B cell (primary cell): ENCODE measurements around the gene CC2D2A. TPM values are rescaled to one million over a fixed set of nuclear protein-coding genes. Genes with fewer than 3 reads are reported as not detected.

ENCODE experiments used
- ATAC-seq: fragments of 200-7000 bp; cut with Tn5 transposase; one replicate; pipeline ENCODE4 v1.10.0; 2021; ENCODE audit warnings: low read depth, mild to moderate bottlenecking, moderate number of reproducible peaks, moderate library complexity
- CTCF ChIA-PET: fragments of 350-600 bp; sonication (Branson Sonifier 250); formaldehyde crosslinking; loops from one replicate; lab custom pipeline; 2021; ENCODE audit warnings: antibody characterized with exemption, inconsistent platforms; lab: Charles Lee
- POLR2A ChIA-PET: fragments of 350-600 bp; sonication (Branson Sonifier 250); formaldehyde crosslinking; loops from one replicate; lab custom pipeline; 2021; ENCODE audit warnings: antibody characterized with exemption; lab: Charles Lee
- DNase-seq: peaks from one replicate; pipeline ENCODE4 v3.0.0; 2013
- H2AFZ ChIP-seq: 2 replicates; pipeline ENCODE4 v1.6.1; 2012; ENCODE audit warnings: mild to moderate bottlenecking, low read depth, low read length; ENCODE audit not compliant: insufficient read depth, poor library complexity, severe bottlenecking
- H3K27ac ChIP-seq, 2 donors: 1 replicate in 1 of 2; 2 replicates in 1 of 2; pipeline ENCODE4 v1.5.1; 2012 to 2013; ENCODE audit warnings: low read length in 2 of 2, mild to moderate bottlenecking in 2 of 2, moderate library complexity in 1 of 2
- H3K27me3 ChIP-seq, 4 experiments: fragments of 200-600 bp in 1 of 4; sonication (generic) in 1 of 4; replicated peaks in 1 of 4; 1 replicate in 2 of 4; 2 replicates in 2 of 4; pipeline versions ENCODE4 v1.6.1 to v1.7.0; 2013 to 2016; ENCODE audit warnings: low read length in 3 of 4, mild to moderate bottlenecking in 2 of 4, mixed read lengths in 1 of 4, moderate library complexity in 1 of 4; ENCODE audit not compliant: insufficient read depth in 4 of 4, control insufficient read depth in 3 of 4; ENCODE audit errors: control extremely low read depth in 1 of 4
- H3K36me3 ChIP-seq, 2 experiments: replicated peaks in 1 of 2; 1 replicate in 1 of 2; 2 replicates in 1 of 2; pipeline versions ENCODE4 v1.6.1 to v1.7.1; 2013; ENCODE audit warnings: low read length in 1 of 2; ENCODE audit not compliant: insufficient read depth in 2 of 2, control insufficient read depth in 1 of 2; ENCODE audit errors: control extremely low read depth in 1 of 2, extremely low read depth in 1 of 2
- H3K4me1 ChIP-seq, 2 donors: fragments of 200-600 bp in 1 of 2; sonication (generic) in 1 of 2; 1 replicate in 1 of 2; 2 replicates in 1 of 2; pipeline versions ENCODE4 v1.5.1 to v1.6.1; 2013 to 2017; ENCODE audit warnings: low read length in 2 of 2; ENCODE audit not compliant: control insufficient read depth in 2 of 2, insufficient read depth in 2 of 2
- H3K4me2 ChIP-seq: replicated peaks from 2 replicates; pipeline ENCODE3; 2012; ENCODE audit warnings: mild to moderate bottlenecking, low read depth, low read length; ENCODE audit not compliant: poor library complexity, severe bottlenecking
- H3K4me3 ChIP-seq, 5 experiments: fragments of 200-600 bp in 1 of 5; sonication (generic) in 1 of 5; 1 replicate in 3 of 5; 2 replicates in 2 of 5; pipeline versions ENCODE4 v1.5.1 to v1.7.0; 2011 to 2016; ENCODE audit warnings: low read length in 4 of 5, mild to moderate bottlenecking in 4 of 5, low read depth in 2 of 5, control low read depth in 1 of 5, moderate library complexity in 1 of 5; ENCODE audit not compliant: insufficient read depth in 1 of 5; ENCODE audit errors: control extremely low read depth in 1 of 5, extremely low read depth in 1 of 5
- H3K79me2 ChIP-seq: fragments of 200-600 bp; sonication (generic); one replicate; pipeline ENCODE4 v1.6.0; 2016; ENCODE audit warnings: low read length; ENCODE audit not compliant: control insufficient read depth, insufficient read depth
- H3K9ac ChIP-seq: fragments of 200-600 bp; sonication (generic); 2 replicates; pipeline ENCODE4 v1.6.1; 2017; ENCODE audit warnings: mild to moderate bottlenecking, low read length, moderate library complexity
- H3K9me3 ChIP-seq, 3 donors: one replicate each; pipeline versions ENCODE4 v1.6.1 to v1.7.1; 2013; ENCODE audit warnings: low read length in 2 of 3; ENCODE audit not compliant: control insufficient read depth in 2 of 3, insufficient read depth in 1 of 3; ENCODE audit errors: control extremely low read depth in 1 of 3
- H4K20me1 ChIP-seq: 2 replicates; pipeline ENCODE4 v1.6.0; 2012; ENCODE audit warnings: mild to moderate bottlenecking, low read length; ENCODE audit not compliant: insufficient read depth, control insufficient read depth, poor library complexity, severe bottlenecking
- H3K27ac Mint-ChIP-seq: one replicate; pipeline ENCODE4 v1.8.0; 2021; ENCODE audit warnings: mixed read lengths
- H3K27me3 Mint-ChIP-seq: one replicate; pipeline ENCODE4 v1.8.0; 2021; ENCODE audit warnings: mixed read lengths
- H3K4me1 Mint-ChIP-seq: one replicate; pipeline ENCODE4 v1.8.0; 2021; ENCODE audit warnings: mixed read lengths
- H3K4me3 Mint-ChIP-seq: one replicate; pipeline ENCODE4 v1.8.0; 2021; ENCODE audit warnings: mixed read lengths
- H3K9me3 Mint-ChIP-seq: one replicate; pipeline ENCODE4 v1.8.0; 2022; ENCODE audit warnings: mixed read lengths; ENCODE audit not compliant: insufficient read depth
- CTCF ChIP-seq: fragments of 200-600 bp; IDR thresholded peaks from one replicate; pipeline ENCODE4 v1.8.0; 2022; ENCODE audit warnings: antibody characterized with exemption, mild to moderate bottlenecking
- EZH2 ChIP-seq: IDR thresholded peaks from 2 replicates; pipeline ENCODE4 v1.6.1; 2012; ENCODE audit warnings: borderline replicate concordance, low read depth, mild to moderate bottlenecking, moderate library complexity, low read length; ENCODE audit not compliant: insufficient read depth, poor library complexity, severe bottlenecking
- WGBS: methylation state at CpG from one replicate; pipeline ENCODE4 v1.1.5; 2013; ENCODE audit warnings: missing lambda C conversion rate; ENCODE audit not compliant: insufficient coverage; 5-methylcytosine and 5-hydroxymethylcytosine counted together
- intact Hi-C: fragments of 100-400 bp; cut with micrococcal nuclease; formaldehyde crosslinking; loops from one replicate; pipeline ENCODE4 v1.10.0; 2022
- polyA plus RNA-seq: library from polyadenylated mRNA; depleted of rRNA; stranded (reverse); fragments of >200 nt; gene quantifications from 2 replicates; pipeline ENCODE4 v1.2.3, GENCODE V29; 2012
- total RNA-seq, 2 donors: library from RNA; stranded (reverse); fragments of 120-200 nt in 1 of 2; gene quantifications; 1 replicate in 1 of 2; 2 replicates in 1 of 2; pipeline versions ENCODE4 v1.2.3 to v1.2.4, GENCODE V29; 2013 to 2022

Gene CC2D2A
- total and polyA plus RNA-seq, 2 donors (not counting 1 experiment from before 2014, with no cell fraction given): not detected

GRCh38 chr4:15544248-15544729 is 74.6 kb downstream of the CC2D2A start:
- no peaks in the 10 kb centered on the region for H3K27me3 ChIP-seq
- intact Hi-C loops: no loop called here
- Mint-ChIP-seq H3K27me3 (no peaks in the 10 kb centered on the region), H3K27ac (no peak overlapping the region), H3K9me3 (no peaks in the 10 kb centered on the region), H3K4me1 (peaks cover 2% of the 10 kb centered on the region), H3K4me3 (no peak overlapping the region)
- no peak overlapping the region for H3K4me2 ChIP-seq
- DNase-seq (no peak), ATAC-seq (no peak)
- H3K4me1 ChIP-seq: peaks cover 3 to 4% of the 10 kb centered on the region in 2 donors
- H3K36me3 ChIP-seq: no peaks in the 10 kb centered on the region
- H4K20me1 ChIP-seq: no peaks in the 10 kb centered on the region
- H2AFZ ChIP-seq: no peak overlapping the region
- WGBS: no CpG with 5 or more reads among the region's 1 CpG
- H3K27ac ChIP-seq: no peak overlapping the region
- H3K79me2 ChIP-seq: no peaks in the 10 kb centered on the region
- no peak overlapping the region for H3K9ac ChIP-seq
- ChIA-PET CTCF (no interaction called here), POLR2A (no interaction called here)
- no peak overlapping the region for H3K4me3 ChIP-seq
- no peaks in the 10 kb centered on the region for H3K9me3 ChIP-seq
- TF ChIP-seq CTCF (no peak), EZH2 (no peak)

GRCh38 chr4:15545371-15545770 is 75.7 kb downstream of the CC2D2A start:
- no peak overlapping the region for H3K27ac ChIP-seq
- no peak overlapping the region for H3K27ac Mint-ChIP-seq
- no peak overlapping the region for H3K9ac ChIP-seq
- no peaks in the 10 kb centered on the region for H4K20me1 ChIP-seq
- intact Hi-C loops: no loop called here
- peaks cover 3 to 4% of the 10 kb centered on the region in 2 donors for H3K4me1 ChIP-seq
- TF ChIP-seq CTCF: no peak
- no peak for TF ChIP-seq EZH2
- no peaks in the 10 kb centered on the region for H3K27me3 ChIP-seq
- ATAC-seq (no peak), DNase-seq (no peak)
- ChIA-PET CTCF (interaction anchor here (0.6 kb wide), 1 partner anchor 90 kb away, joined by 3 read pairs; no protein-coding TSS in a partner anchor), POLR2A (no interaction called here)
- H3K9me3 Mint-ChIP-seq: no peaks in the 10 kb centered on the region
- H3K4me3 ChIP-seq: no peak overlapping the region
- WGBS: 100% methylated on average over 2 of the region's 2 CpGs
- H3K36me3 ChIP-seq: no peaks in the 10 kb centered on the region
- H3K9me3 ChIP-seq: no peaks in the 10 kb centered on the region
- H3K27me3 Mint-ChIP-seq: no peaks in the 10 kb centered on the region
- no peaks in the 10 kb centered on the region for H3K79me2 ChIP-seq
- H3K4me2 ChIP-seq: no peak overlapping the region
- H3K4me3 Mint-ChIP-seq: no peak overlapping the region
- H3K4me1 Mint-ChIP-seq: peaks cover 2% of the 10 kb centered on the region
- H2AFZ ChIP-seq: no peak overlapping the region
